GM19467 (cell line): ENCODE results near the gene MPPED1.

Source experiments
- ATAC-seq: cut with Tn5 transposase; IDR thresholded peaks from one replicate; pipeline ENCODE4 v1.9.1; 2021; ENCODE audit warnings: mild to moderate bottlenecking, moderate library complexity; ENCODE audit not compliant: unreplicated experiment

Gene MPPED1

GRCh38 chr22:43411869-43412807 lies at the start of gene MPPED1:
MPPED1 (plus strand) TSS chr22:43412014; CDS start chr22:43424986, 12,972 bp downstream.
- no peak for ATAC-seq

- ATAC-seq, result no peak
Observed at GRCh38 chr22:43363315-43364168, 48.3 kb upstream of the MPPED1 start.

- no peak for ATAC-seq
Observed at GRCh38 chr22:43364169-43364435, 47.7 kb upstream of the MPPED1 start.

- ATAC-seq, result no peak
Observed at GRCh38 chr22:43365715-43366440, 45.9 kb upstream of the MPPED1 start.

- ATAC-seq, result no peak
Observed at GRCh38 chr22:43370036-43370435, 41.8 kb upstream of the MPPED1 start.

GRCh38 chr22:43375951-43376455 lies 35.8 kb upstream of the MPPED1 start:
- no peak for ATAC-seq

- ATAC-seq, result peak; percentile 60
Observed at GRCh38 chr22:43376765-43377547, 34.9 kb upstream of the MPPED1 start.

GRCh38 chr22:43377548-43377895 lies 34.3 kb upstream of the MPPED1 start:
- no peak for ATAC-seq

GRCh38 chr22:43377896-43378704 lies 33.7 kb upstream of the MPPED1 start:
- peak; percentile 50 for ATAC-seq

- ATAC-seq, result no peak
Observed at GRCh38 chr22:43381693-43382092, 30.1 kb upstream of the MPPED1 start.

- no peak for ATAC-seq
Observed at GRCh38 chr22:43384863-43385262, 27.0 kb upstream of the MPPED1 start.

GRCh38 chr22:43385770-43386641 lies 25.8 kb upstream of the MPPED1 start:
- ATAC-seq, result no peak

- no peak for ATAC-seq
Observed at GRCh38 chr22:43387815-43388214, 24.0 kb upstream of the MPPED1 start.

- no peak for ATAC-seq
Observed at GRCh38 chr22:43388420-43388851, 23.4 kb upstream of the MPPED1 start.

- ATAC-seq, result no peak
Observed at GRCh38 chr22:43389227-43389836, 22.5 kb upstream of the MPPED1 start.

- ATAC-seq, result no peak
Observed at GRCh38 chr22:43390166-43390565, 21.6 kb upstream of the MPPED1 start.

GRCh38 chr22:43390872-43391271 lies 20.9 kb upstream of the MPPED1 start:
- no peak for ATAC-seq

GRCh38 chr22:43391306-43391705 lies 20.5 kb upstream of the MPPED1 start:
- no peak for ATAC-seq
